ENCODE data around the gene TGFB1. TPM values are rescaled to one million over a fixed set of nuclear protein-coding genes. Genes with fewer than 3 reads are reported as not detected.

TGFB1 gene
- total and polyA plus RNA-seq, 9 of the 15 experiments (the other 6 are each of a cell fraction or from before 2014, with no cell fraction given) = 0.24 to 159 (median 17.2) TPM

DNA sequence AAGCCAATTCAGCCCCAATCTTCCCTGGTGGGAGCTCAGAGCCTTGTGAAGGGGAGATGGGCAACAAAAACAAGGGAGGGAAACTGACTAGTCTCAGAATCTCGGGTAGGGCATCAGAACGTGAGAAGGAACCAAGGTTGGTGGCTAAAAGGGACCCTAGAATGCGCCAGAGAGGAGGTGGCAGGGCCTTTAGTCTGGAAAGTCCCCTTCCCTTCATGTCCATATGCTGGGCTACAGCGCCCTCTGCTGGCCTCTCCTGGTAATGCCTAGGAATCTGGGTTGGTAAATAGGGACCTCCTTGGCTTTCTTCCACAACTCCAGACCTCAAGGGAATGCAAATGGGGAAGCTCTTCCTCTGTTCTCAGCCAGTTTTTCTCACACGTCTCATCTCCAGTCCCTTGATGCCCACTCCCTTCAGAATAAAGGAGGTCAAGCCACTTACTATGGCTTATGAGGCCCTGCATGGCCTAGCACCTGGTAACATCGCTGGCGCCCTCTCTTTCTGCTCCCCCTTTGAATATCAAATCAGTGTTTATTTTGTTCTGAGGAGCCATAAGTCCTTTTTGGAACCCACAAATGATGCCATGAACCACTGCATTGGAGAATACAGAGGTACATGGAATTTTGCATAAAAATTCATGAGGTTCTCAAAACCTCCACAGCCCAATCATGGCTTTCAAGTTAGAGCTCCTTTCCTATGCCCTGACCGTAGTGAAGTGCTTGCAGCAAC, 45.1 kb downstream of the TGFB1 start (continued):
- TF ChIP-seq, protein P1, sequence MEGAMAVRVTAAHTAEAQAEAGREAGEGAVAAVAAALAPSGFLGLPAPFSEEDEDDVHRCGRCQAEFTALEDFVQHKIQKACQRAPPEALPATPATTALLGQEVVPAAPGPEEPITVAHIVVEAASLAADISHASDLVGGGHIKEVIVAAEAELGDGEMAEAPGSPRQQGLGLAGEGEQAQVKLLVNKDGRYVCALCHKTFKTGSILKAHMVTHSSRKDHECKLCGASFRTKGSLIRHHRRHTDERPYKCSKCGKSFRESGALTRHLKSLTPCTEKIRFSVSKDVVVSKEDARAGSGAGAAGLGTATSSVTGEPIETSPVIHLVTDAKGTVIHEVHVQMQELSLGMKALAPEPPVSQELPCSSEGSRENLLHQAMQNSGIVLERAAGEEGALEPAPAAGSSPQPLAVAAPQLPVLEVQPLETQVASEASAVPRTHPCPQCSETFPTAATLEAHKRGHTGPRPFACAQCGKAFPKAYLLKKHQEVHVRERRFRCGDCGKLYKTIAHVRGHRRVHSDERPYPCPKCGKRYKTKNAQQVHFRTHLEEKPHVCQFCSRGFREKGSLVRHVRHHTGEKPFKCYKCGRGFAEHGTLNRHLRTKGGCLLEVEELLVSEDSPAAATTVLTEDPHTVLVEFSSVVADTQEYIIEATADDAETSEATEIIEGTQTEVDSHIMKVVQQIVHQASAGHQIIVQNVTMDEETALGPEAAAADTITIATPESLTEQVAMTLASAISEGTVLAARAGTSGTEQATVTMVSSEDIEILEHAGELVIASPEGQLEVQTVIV (CRISPR knock-in tag; IDR thresholded peaks at IDR 0.05; ENCODE audit: borderline replicate concordance) = 0 out of 2 replicates have a peak, but pooled peaks have one; percentile 41
- peak; percentile 77 for TF ChIP-seq NFIC (IDR thresholded peaks at IDR 0.05)
- TF ChIP-seq ZBTB8A (IDR thresholded peaks at IDR 0.05; ENCODE audit: partially characterized antibody) = no peak
- no peak for TF ChIP-seq LARP7 (IDR thresholded peaks at IDR 0.05)
- TF ChIP-seq BACH1 (tag; IDR thresholded peaks at IDR 0.05) = 0 out of 2 replicates have a peak, but pooled peaks have one; percentile 26
- no peak for TF ChIP-seq HNRNPL (IDR thresholded peaks at IDR 0.05; ENCODE audit: low read depth, low read length)
- no peak for TF ChIP-seq NELFE (IDR thresholded peaks at IDR 0.05; ENCODE audit: insufficient read depth, insufficient read length)
- no peak for TF ChIP-seq ETV6 (IDR thresholded peaks at IDR 0.05; ENCODE audit: borderline replicate concordance in 1 of 2, low read depth in 2 of 2, low read length in 1 of 2)
- TF ChIP-seq ETV6 (CRISPR knock-in tag; IDR thresholded peaks at IDR 0.05; ENCODE audit: borderline replicate concordance) = no peak
- TF ChIP-seq, protein P2, sequence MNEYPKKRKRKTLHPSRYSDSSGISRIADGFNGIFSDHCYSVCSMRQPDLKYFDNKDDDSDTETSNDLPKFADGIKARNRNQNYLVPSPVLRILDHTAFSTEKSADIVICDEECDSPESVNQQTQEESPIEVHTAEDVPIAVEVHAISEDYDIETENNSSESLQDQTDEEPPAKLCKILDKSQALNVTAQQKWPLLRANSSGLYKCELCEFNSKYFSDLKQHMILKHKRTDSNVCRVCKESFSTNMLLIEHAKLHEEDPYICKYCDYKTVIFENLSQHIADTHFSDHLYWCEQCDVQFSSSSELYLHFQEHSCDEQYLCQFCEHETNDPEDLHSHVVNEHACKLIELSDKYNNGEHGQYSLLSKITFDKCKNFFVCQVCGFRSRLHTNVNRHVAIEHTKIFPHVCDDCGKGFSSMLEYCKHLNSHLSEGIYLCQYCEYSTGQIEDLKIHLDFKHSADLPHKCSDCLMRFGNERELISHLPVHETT (CRISPR knock-in tag; conservative IDR thresholded peaks at IDR 0.05 in 1 of 2, IDR thresholded peaks at IDR 0.05 in 1 of 2) = no peak
- TF ChIP-seq GABPB1 (CRISPR knock-in tag; IDR thresholded peaks at IDR 0.05) = 0 out of 2 replicates have a peak, but pooled peaks have one; percentile 15
- TF ChIP-seq MYNN (IDR thresholded peaks at IDR 0.05) = peak; percentile 76
- TF ChIP-seq MYNN (CRISPR knock-in tag; IDR thresholded peaks at IDR 0.05) = no peak
- TF ChIP-seq, protein P3, sequence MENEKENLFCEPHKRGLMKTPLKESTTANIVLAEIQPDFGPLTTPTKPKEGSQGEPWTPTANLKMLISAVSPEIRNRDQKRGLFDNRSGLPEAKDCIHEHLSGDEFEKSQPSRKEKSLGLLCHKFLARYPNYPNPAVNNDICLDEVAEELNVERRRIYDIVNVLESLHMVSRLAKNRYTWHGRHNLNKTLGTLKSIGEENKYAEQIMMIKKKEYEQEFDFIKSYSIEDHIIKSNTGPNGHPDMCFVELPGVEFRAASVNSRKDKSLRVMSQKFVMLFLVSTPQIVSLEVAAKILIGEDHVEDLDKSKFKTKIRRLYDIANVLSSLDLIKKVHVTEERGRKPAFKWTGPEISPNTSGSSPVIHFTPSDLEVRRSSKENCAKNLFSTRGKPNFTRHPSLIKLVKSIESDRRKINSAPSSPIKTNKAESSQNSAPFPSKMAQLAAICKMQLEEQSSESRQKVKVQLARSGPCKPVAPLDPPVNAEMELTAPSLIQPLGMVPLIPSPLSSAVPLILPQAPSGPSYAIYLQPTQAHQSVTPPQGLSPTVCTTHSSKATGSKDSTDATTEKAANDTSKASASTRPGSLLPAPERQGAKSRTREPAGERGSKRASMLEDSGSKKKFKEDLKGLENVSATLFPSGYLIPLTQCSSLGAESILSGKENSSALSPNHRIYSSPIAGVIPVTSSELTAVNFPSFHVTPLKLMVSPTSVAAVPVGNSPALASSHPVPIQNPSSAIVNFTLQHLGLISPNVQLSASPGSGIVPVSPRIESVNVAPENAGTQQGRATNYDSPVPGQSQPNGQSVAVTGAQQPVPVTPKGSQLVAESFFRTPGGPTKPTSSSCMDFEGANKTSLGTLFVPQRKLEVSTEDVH (IDR thresholded peaks at IDR 0.05; ENCODE audit: low read depth, partially characterized antibody) = peak; percentile 73
- peak; percentile 66; the same call in 1 of the 2 replicates for TF ChIP-seq STAG1 (CRISPR knock-in tag; IDR thresholded peaks at IDR 0.05; ENCODE audit: borderline replicate concordance)
- TF ChIP-seq SMARCA4 (IDR thresholded peaks at IDR 0.05) = peak; percentile 12; the same call in 1 of the 2 replicates
- TF ChIP-seq FOXK2 (conservative IDR thresholded peaks at IDR 0.05 in 1 of 2, IDR thresholded peaks at IDR 0.05 in 1 of 2; ENCODE audit: low read depth in 2 of 2) = peak; percentile 84 to 91
- TF ChIP-seq, protein P4, sequence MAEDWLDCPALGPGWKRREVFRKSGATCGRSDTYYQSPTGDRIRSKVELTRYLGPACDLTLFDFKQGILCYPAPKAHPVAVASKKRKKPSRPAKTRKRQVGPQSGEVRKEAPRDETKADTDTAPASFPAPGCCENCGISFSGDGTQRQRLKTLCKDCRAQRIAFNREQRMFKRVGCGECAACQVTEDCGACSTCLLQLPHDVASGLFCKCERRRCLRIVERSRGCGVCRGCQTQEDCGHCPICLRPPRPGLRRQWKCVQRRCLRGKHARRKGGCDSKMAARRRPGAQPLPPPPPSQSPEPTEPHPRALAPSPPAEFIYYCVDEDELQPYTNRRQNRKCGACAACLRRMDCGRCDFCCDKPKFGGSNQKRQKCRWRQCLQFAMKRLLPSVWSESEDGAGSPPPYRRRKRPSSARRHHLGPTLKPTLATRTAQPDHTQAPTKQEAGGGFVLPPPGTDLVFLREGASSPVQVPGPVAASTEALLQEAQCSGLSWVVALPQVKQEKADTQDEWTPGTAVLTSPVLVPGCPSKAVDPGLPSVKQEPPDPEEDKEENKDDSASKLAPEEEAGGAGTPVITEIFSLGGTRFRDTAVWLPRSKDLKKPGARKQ (CRISPR knock-in tag; IDR thresholded peaks at IDR 0.05) = no peak
